ENCODE results near the gene JARID2. TPM values are rescaled to one million over a fixed set of nuclear protein-coding genes. Genes with fewer than 3 reads are reported as not detected.

JARID2 gene
- total and polyA plus RNA-seq, 4 donors, result 15.4 to 25.5 (median 23.1) TPM

- Histone ChIP-seq H3K9me3 (ENCODE audit: control insufficient read depth, insufficient read depth, low read length) (no peaks in the 10 kb centered on the region), H3K27ac (ENCODE audit: low read depth, low read length) (no peak overlapping the region), H3K4me3 (ENCODE audit: low read depth, low read length) (no peak overlapping the region), H3K36me3 (ENCODE audit: control insufficient read depth, insufficient read depth, low read length) (peaks cover 2% of the 10 kb centered on the region), H3K4me1 (ENCODE audit: control insufficient read depth, insufficient read depth, low read length) (peaks cover 19% of the 10 kb centered on the region), H3K27me3 (ENCODE audit: control insufficient read depth, insufficient read depth, low read length) (no peaks in the 10 kb centered on the region)
- no peak for DNase-seq (ENCODE audit: low read depth in 4 of 6, low spot score in 6 of 6)
- WGBS (ENCODE audit: insufficient coverage), result 85% methylated on average over 12 of the region's 14 CpGs
These were observed 7.5 kb downstream of the JARID2 start for GRCh38 chr6:15253203-15254022.

GRCh38 chr6:15254070-15254975, 8.5 kb downstream of the JARID2 start:
- 89% methylated on average over 7 of the region's 14 CpGs for WGBS (ENCODE audit: insufficient coverage)
- DNase-seq (ENCODE audit: low read depth in 4 of 6, low spot score in 6 of 6), result no peak
- Histone ChIP-seq H3K27me3 (ENCODE audit: control insufficient read depth, insufficient read depth, low read length) (no peaks in the 10 kb centered on the region), H3K36me3 (ENCODE audit: control insufficient read depth, insufficient read depth, low read length) (peaks cover 2% of the 10 kb centered on the region), H3K4me1 (ENCODE audit: control insufficient read depth, insufficient read depth, low read length) (peaks cover 17% of the 10 kb centered on the region), H3K9me3 (ENCODE audit: control insufficient read depth, insufficient read depth, low read length) (no peaks in the 10 kb centered on the region), H3K4me3 (ENCODE audit: low read depth, low read length) (no peak overlapping the region), H3K27ac (ENCODE audit: low read depth, low read length) (no peak overlapping the region)

GRCh38 chr6:15255481-15255880, 9.6 kb downstream of the JARID2 start:
- Histone ChIP-seq H3K27me3 (ENCODE audit: control insufficient read depth, insufficient read depth, low read length) (no peaks in the 10 kb centered on the region), H3K4me1 (ENCODE audit: control insufficient read depth, insufficient read depth, low read length) (peaks cover 17% of the 10 kb centered on the region), H3K36me3 (ENCODE audit: control insufficient read depth, insufficient read depth, low read length) (peaks cover 2% of the 10 kb centered on the region), H3K27ac (ENCODE audit: low read depth, low read length) (no peak overlapping the region), H3K4me3 (ENCODE audit: low read depth, low read length) (no peak overlapping the region), H3K9me3 (ENCODE audit: control insufficient read depth, insufficient read depth, low read length) (no peaks in the 10 kb centered on the region)
- 71% methylated on average over 1 of the region's 1 CpG for WGBS (ENCODE audit: insufficient coverage)
- no peak for DNase-seq (ENCODE audit: low read depth in 4 of 6, low spot score in 6 of 6)

DNA sequence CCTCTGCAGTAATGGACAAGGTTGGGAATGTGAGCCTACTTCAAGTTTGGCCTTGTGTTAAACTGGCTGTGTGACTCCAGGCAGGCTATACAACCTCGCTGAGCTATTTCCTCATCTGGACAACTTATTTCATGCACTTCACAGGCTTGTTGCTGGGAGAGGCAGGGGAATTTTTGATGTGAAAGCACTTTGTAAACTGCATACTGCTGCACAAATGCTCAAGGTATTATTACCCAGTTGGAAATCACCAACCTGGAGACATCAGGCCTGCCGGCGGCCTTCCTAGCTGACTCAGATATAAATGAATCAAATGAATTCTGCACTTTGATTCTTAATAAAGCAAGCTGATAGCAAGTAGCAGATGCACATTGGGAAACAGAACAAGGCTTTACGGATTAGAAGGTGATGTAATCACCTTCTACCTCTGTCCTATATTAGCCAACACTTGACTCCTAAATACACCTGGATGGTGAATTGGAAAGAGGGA, 10.1 kb downstream of the JARID2 start:
- no peaks in the 10 kb centered on the region for H3K9me3 ChIP-seq (ENCODE audit: control insufficient read depth, insufficient read depth, low read length)
- no peaks in the 10 kb centered on the region for H3K27me3 ChIP-seq (ENCODE audit: control insufficient read depth, insufficient read depth, low read length)
- H3K4me1 ChIP-seq (ENCODE audit: control insufficient read depth, insufficient read depth, low read length), result peaks cover 17% of the 10 kb centered on the region
- no peak overlapping the region for H3K4me3 ChIP-seq (ENCODE audit: low read depth, low read length)
- H3K27ac ChIP-seq (ENCODE audit: low read depth, low read length), result no peak overlapping the region
- DNase-seq (ENCODE audit: low read depth in 4 of 6, low spot score in 6 of 6), result no peak
- H3K36me3 ChIP-seq (ENCODE audit: control insufficient read depth, insufficient read depth, low read length), result peaks cover 2% of the 10 kb centered on the region
- no CpG with 5 or more reads among the region's 4 CpGs for WGBS (ENCODE audit: insufficient coverage)

DNA sequence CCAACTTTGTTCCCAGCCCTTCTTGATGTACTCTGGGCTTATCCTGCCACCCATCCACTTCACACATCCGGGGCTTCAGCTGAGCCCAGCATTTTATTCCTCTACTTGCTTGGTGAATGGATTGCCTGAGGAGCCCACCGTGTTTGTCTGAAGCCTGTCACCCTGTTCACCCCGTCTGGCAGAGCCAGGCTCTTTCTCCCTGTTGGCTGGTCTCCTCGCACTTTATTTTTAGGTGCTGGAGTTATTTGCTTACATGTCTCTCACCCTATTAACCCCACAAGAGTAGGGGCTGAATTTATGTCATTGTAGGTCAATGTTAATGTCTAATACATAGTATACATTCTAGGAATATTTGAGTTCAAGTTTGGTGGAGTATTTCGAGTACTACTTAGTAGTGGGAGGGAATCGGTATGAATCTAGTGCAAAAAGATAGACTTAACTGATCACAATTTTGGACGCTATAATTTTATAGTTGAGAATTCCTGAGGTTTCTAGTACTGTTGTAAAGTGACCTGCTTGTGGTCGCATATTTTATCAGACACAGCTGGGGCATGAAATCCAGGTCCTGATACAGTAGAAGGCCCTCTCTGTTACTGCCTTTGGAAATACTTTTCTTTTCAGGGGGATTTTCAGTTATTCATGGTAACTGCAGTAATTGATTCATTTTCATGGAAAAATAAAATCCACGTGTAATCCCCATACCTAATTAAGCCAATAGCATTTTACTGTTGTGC, 10.8 kb downstream of the JARID2 start:
- Histone ChIP-seq H3K27me3 (ENCODE audit: control insufficient read depth, insufficient read depth, low read length) (no peaks in the 10 kb centered on the region), H3K36me3 (ENCODE audit: control insufficient read depth, insufficient read depth, low read length) (peaks cover 2% of the 10 kb centered on the region), H3K27ac (ENCODE audit: low read depth, low read length) (no peak overlapping the region), H3K9me3 (ENCODE audit: control insufficient read depth, insufficient read depth, low read length) (no peaks in the 10 kb centered on the region), H3K4me3 (ENCODE audit: low read depth, low read length) (no peak overlapping the region), H3K4me1 (ENCODE audit: control insufficient read depth, insufficient read depth, low read length) (peaks cover 23% of the 10 kb centered on the region)
- 41% methylated on average over 3 of the region's 9 CpGs for whole genome bisulfite sequencing (ENCODE audit: insufficient coverage)
- no peak for DNase-seq (ENCODE audit: low read depth in 4 of 6, low spot score in 6 of 6)

- no peaks in the 10 kb centered on the region for H3K9me3 ChIP-seq (ENCODE audit: control insufficient read depth, insufficient read depth, low read length)
- H3K27me3 ChIP-seq (ENCODE audit: control insufficient read depth, insufficient read depth, low read length), result no peaks in the 10 kb centered on the region
- H3K4me3 ChIP-seq (ENCODE audit: low read depth, low read length), result no peak overlapping the region
- WGBS (ENCODE audit: insufficient coverage), result 72% methylated on average over 2 of the region's 8 CpGs
- peaks cover 2% of the 10 kb centered on the region for H3K36me3 ChIP-seq (ENCODE audit: control insufficient read depth, insufficient read depth, low read length)
- no peak overlapping the region for H3K27ac ChIP-seq (ENCODE audit: low read depth, low read length)
- peaks cover 25% of the 10 kb centered on the region for H3K4me1 ChIP-seq (ENCODE audit: control insufficient read depth, insufficient read depth, low read length)
- no peak for DNase-seq (ENCODE audit: low read depth in 4 of 6, low spot score in 6 of 6)
These were observed 11.7 kb downstream of the JARID2 start for GRCh38 chr6:15257357-15258132.

DNA sequence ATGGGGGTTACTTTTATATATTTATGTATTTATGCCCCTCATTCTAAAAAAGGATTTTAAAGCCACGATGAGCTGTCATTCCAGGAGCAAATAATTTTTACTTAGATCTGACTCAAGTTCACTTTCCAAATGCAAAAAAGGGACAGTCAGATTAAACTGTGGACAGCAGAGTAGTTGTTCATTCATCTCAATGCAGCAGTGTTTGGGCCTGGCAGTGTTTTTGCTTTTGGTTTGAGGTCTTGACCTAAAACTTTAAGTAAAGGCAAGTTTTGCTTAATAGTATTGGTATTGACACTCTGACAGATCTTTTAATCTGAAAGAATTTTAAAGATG, 13.9 kb downstream of the JARID2 start:
- no peak overlapping the region for H3K27ac ChIP-seq (ENCODE audit: low read depth, low read length)
- no peaks in the 10 kb centered on the region for H3K27me3 ChIP-seq (ENCODE audit: control insufficient read depth, insufficient read depth, low read length)
- no peaks in the 10 kb centered on the region for H3K36me3 ChIP-seq (ENCODE audit: control insufficient read depth, insufficient read depth, low read length)
- no peak overlapping the region for H3K4me3 ChIP-seq (ENCODE audit: low read depth, low read length)
- no peaks in the 10 kb centered on the region for H3K9me3 ChIP-seq (ENCODE audit: control insufficient read depth, insufficient read depth, low read length)
- H3K4me1 ChIP-seq (ENCODE audit: control insufficient read depth, insufficient read depth, low read length), result peaks cover 31% of the 10 kb centered on the region
- DNase-seq (ENCODE audit: low read depth in 4 of 6, low spot score in 6 of 6), result no peak
- no CpG with 5 or more reads among the region's 1 CpG for WGBS (ENCODE audit: insufficient coverage)

- Histone ChIP-seq H3K4me1 (ENCODE audit: control insufficient read depth, insufficient read depth, low read length) (peaks cover 34% of the 10 kb centered on the region), H3K36me3 (ENCODE audit: control insufficient read depth, insufficient read depth, low read length) (no peaks in the 10 kb centered on the region), H3K4me3 (ENCODE audit: low read depth, low read length) (no peak overlapping the region), H3K27ac (ENCODE audit: low read depth, low read length) (no peak overlapping the region), H3K9me3 (ENCODE audit: control insufficient read depth, insufficient read depth, low read length) (no peaks in the 10 kb centered on the region), H3K27me3 (ENCODE audit: control insufficient read depth, insufficient read depth, low read length) (no peaks in the 10 kb centered on the region)
- no peak for DNase-seq (ENCODE audit: low read depth in 4 of 6, low spot score in 6 of 6)
- WGBS (ENCODE audit: insufficient coverage), result no CpG with 5 or more reads among the region's 4 CpGs
These were observed 14.4 kb downstream of the JARID2 start for GRCh38 chr6:15260099-15260821.
